Mesendoderm (in vitro differentiated cells): ENCODE data around the gene SLC9C2.
"Not testable (repeated sequence)": the region's sequence is repeated elsewhere in the genome, so short reads cannot be mapped to it uniquely, and the experiment has no call there.

Experiments
- DNase-seq: peaks from one replicate; pipeline ENCODE4 v3.0.0; 2013
- H2AK5ac ChIP-seq: 2 replicates; pipeline ENCODE4 v1.6.1; 2013; ENCODE audit warnings: low read length, inconsistent platforms
- H2BK120ac ChIP-seq: 2 replicates; pipeline ENCODE4 v1.6.1; 2013; ENCODE audit warnings: low read depth, mild to moderate bottlenecking, low read length, moderate library complexity, mixed read lengths
- H2BK15ac ChIP-seq: replicated peaks from 2 replicates; pipeline ENCODE4 v1.6.1; 2013; ENCODE audit warnings: low read depth, mild to moderate bottlenecking, moderate library complexity
- H2BK5ac ChIP-seq: 2 replicates; pipeline ENCODE4 v1.6.1; 2013; ENCODE audit warnings: low read length, inconsistent platforms
- H3K18ac ChIP-seq: 2 replicates; pipeline ENCODE4 v1.6.1; 2013; ENCODE audit warnings: mild to moderate bottlenecking, low read length, mixed read lengths
- H3K23ac ChIP-seq: one replicate; pipeline ENCODE4 v1.6.1; 2013; ENCODE audit warnings: low read length
- H3K27ac ChIP-seq: 2 replicates; pipeline ENCODE4 v1.5.1; 2013; ENCODE audit warnings: low read depth, mild to moderate bottlenecking, inconsistent platforms, low read length, moderate library complexity
- H3K27me3 ChIP-seq: 2 replicates; pipeline ENCODE4 v1.6.1; 2013; ENCODE audit warnings: low read length, control low read depth, mild to moderate bottlenecking, inconsistent platforms; ENCODE audit not compliant: insufficient read depth, poor library complexity
- H3K36me3 ChIP-seq: 2 replicates; pipeline ENCODE4 v1.6.1; 2013; ENCODE audit warnings: low read length, inconsistent platforms; ENCODE audit not compliant: control insufficient read depth, insufficient read depth
- H3K4ac ChIP-seq: one replicate; pipeline ENCODE4 v1.6.1; 2013; ENCODE audit warnings: low read depth, mild to moderate bottlenecking, low read length, moderate library complexity
- H3K4me1 ChIP-seq: 2 replicates; pipeline ENCODE4 v1.6.1; 2013; ENCODE audit warnings: low read depth, low read length, inconsistent platforms; ENCODE audit not compliant: control insufficient read depth
- H3K4me2 ChIP-seq: 2 replicates; pipeline ENCODE4 v1.6.1; 2013; ENCODE audit warnings: low read length
- H3K4me3 ChIP-seq: 2 replicates; pipeline ENCODE4 v1.5.1; 2013; ENCODE audit warnings: mild to moderate bottlenecking, low read length
- H3K56ac ChIP-seq: one replicate; pipeline ENCODE4 v1.6.1; 2013; ENCODE audit warnings: low read length
- H3K79me1 ChIP-seq: 2 replicates; pipeline ENCODE4 v1.6.1; 2013; ENCODE audit warnings: low read length, inconsistent platforms
- H3K79me2 ChIP-seq: 2 replicates; pipeline ENCODE4 v1.6.1; 2013; ENCODE audit warnings: mild to moderate bottlenecking, low read length; ENCODE audit not compliant: control insufficient read depth, insufficient read depth
- H3K9ac ChIP-seq: 2 replicates; pipeline ENCODE4 v1.6.1; 2013; ENCODE audit warnings: low read length, inconsistent platforms
- H4K5ac ChIP-seq: one replicate; pipeline ENCODE4 v1.6.1; 2013; ENCODE audit warnings: low read length
- H4K8ac ChIP-seq: one replicate; pipeline ENCODE4 v1.6.1; 2013; ENCODE audit warnings: low read depth, mild to moderate bottlenecking, control low read depth, low read length, moderate library complexity
- WGBS: extraction: QIAGEN DNeasy Blood & Tissue Kit; methylation state at CpG from one replicate; pipeline ENCODE4 v1.1.7; 2013; ENCODE audit warnings: low lambda C conversion rate, missing lambda C conversion rate; ENCODE audit not compliant: insufficient coverage; ENCODE audit errors: extremely low coverage; 5-methylcytosine and 5-hydroxymethylcytosine counted together

The SLC9C2 gene

DNA sequence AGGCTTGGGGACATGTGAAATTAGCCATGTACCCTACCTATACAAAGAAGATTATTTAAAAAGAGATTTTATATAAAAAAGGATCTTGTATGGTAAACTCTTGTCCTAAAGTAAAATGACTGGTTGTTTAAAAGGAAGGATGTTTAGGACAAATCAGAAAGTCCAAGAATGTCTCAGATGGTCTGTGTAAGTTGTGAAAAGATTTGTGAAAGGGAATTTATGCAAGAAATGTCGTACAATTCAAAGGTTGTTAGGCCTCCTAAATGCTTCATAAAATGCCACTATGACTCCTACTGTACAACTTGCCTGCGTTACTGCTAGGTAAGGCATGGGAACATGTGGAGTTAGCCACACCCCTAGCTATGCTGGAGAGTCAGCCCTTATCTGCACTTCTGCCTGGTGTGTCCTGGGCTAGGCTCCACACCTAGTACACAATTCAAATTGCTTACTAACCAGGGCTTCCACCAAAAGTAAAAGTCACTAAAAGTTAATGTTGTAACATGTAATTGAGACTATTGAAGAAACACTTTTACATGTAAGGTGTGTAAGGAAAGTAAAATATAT is 106.0 kb downstream of the SLC9C2 start:
- peak; percentile 53 for DNase-seq
- Histone ChIP-seq H3K9ac (no peak overlapping the region), H4K5ac (no peak overlapping the region), H2BK15ac (no peak overlapping the region), H2BK5ac (no peak overlapping the region), H3K27me3 (no peaks in the 10 kb centered on the region), H2BK120ac (no peak overlapping the region), H2AK5ac (no peak overlapping the region), H3K27ac (no peak overlapping the region), H3K4me2 (no peak overlapping the region), H3K4me1 (no peaks in the 10 kb centered on the region), H3K4ac (no peak overlapping the region), H3K4me3 (no peak overlapping the region), H3K56ac (no peak overlapping the region), H3K79me1 (no peaks in the 10 kb centered on the region), H4K8ac (no peak overlapping the region), H3K18ac (no peak overlapping the region), H3K36me3 (no peaks in the 10 kb centered on the region), H3K79me2 (no peaks in the 10 kb centered on the region), H3K23ac (no peak overlapping the region)
- WGBS = no CpG with 5 or more reads among the region's 2 CpGs

DNA sequence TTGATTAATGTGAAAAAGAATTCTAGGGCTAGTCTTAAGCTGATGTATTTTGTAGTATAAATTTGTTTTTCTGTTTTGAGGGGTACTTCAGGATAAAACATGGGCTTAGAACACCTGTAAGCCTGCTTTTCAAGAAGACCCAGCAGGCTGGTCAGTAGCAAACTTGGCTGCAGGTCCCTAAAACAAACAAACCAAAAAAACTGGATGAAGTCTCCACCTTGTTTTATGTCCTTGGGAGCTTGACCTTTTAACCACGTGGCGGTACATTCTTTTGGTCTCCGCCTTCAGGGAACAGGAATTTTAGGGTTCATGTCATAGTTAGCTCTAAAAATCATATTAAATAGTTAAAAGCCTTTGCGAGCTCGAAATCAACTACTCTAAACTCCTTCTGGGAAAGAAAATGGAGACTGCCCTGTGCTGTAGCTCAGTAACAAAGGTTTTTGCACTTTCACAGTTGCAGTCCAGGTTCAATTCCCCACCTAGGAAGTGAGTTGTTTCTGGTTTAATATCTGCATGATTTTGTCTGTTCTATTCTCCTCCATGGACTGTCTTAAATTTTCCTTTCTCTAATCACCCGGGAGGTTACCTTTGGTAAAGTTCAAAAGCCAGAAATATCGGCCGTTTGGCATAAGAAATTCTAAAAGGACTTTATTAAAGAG is 107.1 kb downstream of the SLC9C2 start:
- H3K9ac ChIP-seq = no peak overlapping the region
- H3K4me2 ChIP-seq = no peak overlapping the region
- H3K4me3 ChIP-seq = no peak overlapping the region
- no peak overlapping the region for H3K4ac ChIP-seq
- no peak overlapping the region for H3K56ac ChIP-seq
- H3K79me2 ChIP-seq = no peaks in the 10 kb centered on the region
- no peak overlapping the region for H2AK5ac ChIP-seq
- H2BK15ac ChIP-seq = no peak overlapping the region
- no CpG with 5 or more reads among the region's 8 CpGs for WGBS
- no peak overlapping the region for H2BK120ac ChIP-seq
- H3K27me3 ChIP-seq = no peaks in the 10 kb centered on the region
- no peak overlapping the region for H3K23ac ChIP-seq
- no peak overlapping the region for H4K5ac ChIP-seq
- H3K18ac ChIP-seq = no peak overlapping the region
- no peak overlapping the region for H4K8ac ChIP-seq
- H2BK5ac ChIP-seq = no peak overlapping the region
- no peak overlapping the region for H3K27ac ChIP-seq
- no peaks in the 10 kb centered on the region for H3K36me3 ChIP-seq
- no peaks in the 10 kb centered on the region for H3K79me1 ChIP-seq
- DNase-seq = no peak
- no peaks in the 10 kb centered on the region for H3K4me1 ChIP-seq

DNA sequence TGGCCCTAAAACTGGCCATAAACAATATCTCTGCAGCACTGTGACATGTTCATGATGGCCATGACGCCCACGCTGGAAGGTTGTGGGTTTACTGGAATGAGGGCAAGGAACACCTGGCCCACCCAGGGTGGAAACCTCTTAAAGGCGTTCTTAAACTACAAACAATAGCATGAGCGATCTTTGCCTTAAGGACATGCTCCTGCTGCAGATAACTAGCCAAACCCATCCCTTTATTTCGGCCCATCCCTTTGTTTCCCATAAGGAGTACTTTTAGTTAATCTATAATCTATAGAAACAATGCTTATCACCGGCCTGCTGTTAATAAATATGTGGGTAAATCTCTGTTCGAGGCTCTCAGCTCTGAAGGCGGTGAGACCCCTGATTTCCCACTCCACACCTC is 109.7 kb downstream of the SLC9C2 start:
- not testable (repeated sequence) for H3K27ac ChIP-seq, H3K4me2 ChIP-seq, H2BK120ac ChIP-seq, H3K79me1 ChIP-seq, H3K9ac ChIP-seq, H4K8ac ChIP-seq, H3K23ac ChIP-seq, H3K36me3 ChIP-seq, H2BK15ac ChIP-seq, H2AK5ac ChIP-seq, H2BK5ac ChIP-seq, DNase-seq, H3K27me3 ChIP-seq, H3K18ac ChIP-seq, H3K4ac ChIP-seq, H4K5ac ChIP-seq, H3K79me2 ChIP-seq, H3K56ac ChIP-seq, H3K4me3 ChIP-seq, H3K4me1 ChIP-seq
- no CpG with 5 or more reads among the region's 8 CpGs for WGBS

DNA sequence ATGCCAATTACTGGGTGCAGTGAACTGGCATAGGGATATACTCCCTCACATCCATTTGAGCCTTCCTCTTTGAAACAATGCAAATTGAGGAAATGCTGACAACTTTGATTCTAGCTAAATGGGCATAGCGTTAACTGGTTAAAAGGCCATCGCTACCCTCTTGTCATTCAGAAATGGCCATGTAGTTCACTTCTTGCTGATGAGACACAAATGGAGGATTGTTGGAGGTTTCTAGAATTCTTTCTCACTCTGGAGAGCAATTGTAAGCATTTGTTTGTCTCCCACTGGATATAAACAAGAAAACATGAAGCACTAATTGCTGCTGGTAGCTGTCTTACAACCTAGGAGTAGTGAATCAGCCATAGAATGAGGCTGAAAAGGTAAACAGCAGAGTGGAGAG is 111.4 kb downstream of the SLC9C2 start:
- no peak overlapping the region for H2AK5ac ChIP-seq
- no peak overlapping the region for H4K5ac ChIP-seq
- no peaks in the 10 kb centered on the region for H3K79me2 ChIP-seq
- no peak overlapping the region for H3K56ac ChIP-seq
- H3K4ac ChIP-seq = no peak overlapping the region
- H3K36me3 ChIP-seq = peaks cover 2% of the 10 kb centered on the region
- H3K79me1 ChIP-seq = no peaks in the 10 kb centered on the region
- H2BK15ac ChIP-seq = no peak overlapping the region
- H3K18ac ChIP-seq = no peak overlapping the region
- H3K9ac ChIP-seq = no peak overlapping the region
- no peak for DNase-seq
- no peak overlapping the region for H3K4me2 ChIP-seq
- H3K4me3 ChIP-seq = no peak overlapping the region
- H2BK5ac ChIP-seq = no peak overlapping the region
- H3K27me3 ChIP-seq = no peaks in the 10 kb centered on the region
- H4K8ac ChIP-seq = no peak overlapping the region
- no peaks in the 10 kb centered on the region for H3K4me1 ChIP-seq
- WGBS = no CpG with 5 or more reads among the region's 2 CpGs
- H3K27ac ChIP-seq = no peak overlapping the region
- H2BK120ac ChIP-seq = no peak overlapping the region
- no peak overlapping the region for H3K23ac ChIP-seq

DNA sequence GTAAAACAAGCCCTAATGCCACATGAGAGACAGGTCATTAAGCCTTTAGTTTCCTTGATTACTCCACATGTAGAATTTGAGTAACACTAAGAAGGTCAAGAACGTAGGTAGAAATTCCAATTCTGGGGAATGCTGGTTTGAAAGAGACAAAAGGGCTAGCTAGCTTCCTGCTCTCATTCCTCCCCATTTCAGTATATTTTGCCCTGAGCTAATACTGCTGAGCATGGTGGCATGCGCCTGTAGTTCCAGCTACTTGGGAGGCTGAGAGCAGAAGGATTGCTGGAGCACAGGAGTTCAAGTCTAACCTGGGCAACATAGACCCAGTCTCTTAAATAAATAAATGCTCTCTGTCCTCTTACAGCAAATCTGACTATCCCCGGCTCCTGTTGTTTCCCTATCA is 112.9 kb downstream of the SLC9C2 start:
- peaks cover 8% of the 10 kb centered on the region for H3K36me3 ChIP-seq
- no peaks in the 10 kb centered on the region for H3K79me1 ChIP-seq
- H3K56ac ChIP-seq = no peak overlapping the region
- no peak overlapping the region for H2BK15ac ChIP-seq
- H3K4me1 ChIP-seq = no peaks in the 10 kb centered on the region
- H3K23ac ChIP-seq = no peak overlapping the region
- H4K8ac ChIP-seq = no peak overlapping the region
- no peak overlapping the region for H4K5ac ChIP-seq
- H2BK5ac ChIP-seq = no peak overlapping the region
- no peak overlapping the region for H3K4me2 ChIP-seq
- no peak overlapping the region for H3K9ac ChIP-seq
- H2BK120ac ChIP-seq = no peak overlapping the region
- H3K18ac ChIP-seq = no peak overlapping the region
- no peak overlapping the region for H3K27ac ChIP-seq
- DNase-seq = no peak
- H3K4ac ChIP-seq = no peak overlapping the region
- no peak overlapping the region for H2AK5ac ChIP-seq
- H3K4me3 ChIP-seq = no peak overlapping the region
- no peaks in the 10 kb centered on the region for H3K79me2 ChIP-seq
- whole genome bisulfite sequencing = no CpG with 5 or more reads among the region's 3 CpGs
- H3K27me3 ChIP-seq = no peaks in the 10 kb centered on the region

DNA sequence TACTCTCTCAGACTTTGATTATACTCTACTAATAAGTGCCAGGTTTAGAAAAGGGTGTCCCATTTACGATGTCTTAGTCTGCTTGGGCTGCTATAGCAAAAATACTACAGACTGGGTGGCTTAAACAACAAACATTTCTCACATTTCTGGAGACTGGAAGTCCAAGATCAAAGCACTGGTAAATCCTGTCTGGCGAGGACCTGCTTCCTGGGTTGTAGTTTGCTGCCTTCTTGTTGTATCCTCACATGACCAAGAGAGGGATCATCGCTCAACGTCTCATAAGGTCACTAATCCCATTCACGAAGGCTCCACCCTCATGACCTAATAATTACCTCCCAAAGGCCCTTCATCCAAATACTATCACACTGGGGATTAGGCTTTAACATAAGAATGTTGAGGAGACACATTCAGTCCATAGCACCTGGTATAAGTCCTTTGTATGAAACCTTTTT is 113.7 kb downstream of the SLC9C2 start:
- Histone ChIP-seq H2BK15ac (no peak overlapping the region), H3K4me2 (no peak overlapping the region), H3K56ac (no peak overlapping the region), H2BK5ac (no peak overlapping the region), H3K9ac (no peak overlapping the region), H3K4me1 (no peaks in the 10 kb centered on the region), H2AK5ac (no peak overlapping the region), H2BK120ac (no peak overlapping the region), H3K36me3 (peaks cover 9% of the 10 kb centered on the region), H3K27ac (no peak overlapping the region), H4K5ac (no peak overlapping the region), H3K79me2 (no peaks in the 10 kb centered on the region), H3K4me3 (no peak overlapping the region), H3K4ac (no peak overlapping the region), H3K18ac (no peak overlapping the region), H3K23ac (no peak overlapping the region), H3K27me3 (no peaks in the 10 kb centered on the region), H3K79me1 (no peaks in the 10 kb centered on the region), H4K8ac (no peak overlapping the region)
- peak; percentile 85 for DNase-seq
- WGBS = no CpG with 5 or more reads among the region's 5 CpGs
